KMS-11 (cell line): ENCODE measurements around the gene B3GNT7.
A peak's percentile ranks its signal among the peaks of the same experiment; 100 is the strongest.
"Not testable (repeated sequence)": the region's sequence is repeated elsewhere in the genome, so short reads cannot be mapped to it uniquely, and the experiment has no call there.

ENCODE experiments used
- H2AFZ ChIP-seq: fragments of 200-600 bp; sonication (generic); 2 replicates; pipeline ENCODE4 v1.6.1; 2016; ENCODE audit warnings: antibody characterized with exemption, mixed run types, low read depth
- H3K27ac ChIP-seq: fragments of 200-600 bp; sonication (generic); 2 replicates; pipeline ENCODE4 v1.6.1; 2016; ENCODE audit warnings: mild to moderate bottlenecking, mixed run types
- H3K27me3 ChIP-seq: fragments of 200-600 bp; sonication (generic); 2 replicates; pipeline ENCODE4 v1.6.1; 2017; ENCODE audit warnings: mild to moderate bottlenecking, low read depth, mixed run types, moderate library complexity; ENCODE audit not compliant: insufficient read depth
- H3K36me3 ChIP-seq: fragments of 200-600 bp; sonication (generic); 2 replicates; pipeline ENCODE4 v1.6.1; 2017; ENCODE audit warnings: mild to moderate bottlenecking, mixed run types; ENCODE audit not compliant: insufficient read depth
- H3K4me1 ChIP-seq: fragments of 200-600 bp; sonication (generic); 2 replicates; pipeline ENCODE4 v1.6.1; 2016; ENCODE audit warnings: mild to moderate bottlenecking, low read depth, mixed run types; ENCODE audit not compliant: poor library complexity, severe bottlenecking
- H3K4me2 ChIP-seq: fragments of 200-600 bp; sonication (generic); 2 replicates; pipeline ENCODE4 v1.7.0; 2016; ENCODE audit warnings: mild to moderate bottlenecking, mixed run types
- H3K4me3 ChIP-seq: fragments of 200-600 bp; sonication (generic); IDR thresholded peaks from 2 replicates; pipeline ENCODE4 v1.6.1; 2017; ENCODE audit warnings: low read depth, low read length, mixed read lengths; ENCODE audit not compliant: insufficient read depth
- H3K79me2 ChIP-seq: fragments of 200-600 bp; sonication (generic); 2 replicates; pipeline ENCODE4 v1.6.1; 2016; ENCODE audit warnings: low read depth, mixed run types; ENCODE audit not compliant: insufficient read depth
- H3K9ac ChIP-seq: fragments of 200-600 bp; sonication (generic); 2 replicates; pipeline ENCODE4 v1.6.1; 2016; ENCODE audit warnings: mild to moderate bottlenecking, mixed run types
- H4K20me1 ChIP-seq: fragments of 200-600 bp; sonication (generic); 2 replicates; pipeline ENCODE4 v1.6.1; 2016; ENCODE audit warnings: mild to moderate bottlenecking, mixed run types; ENCODE audit not compliant: insufficient read depth
- TF ChIP-seq, protein P1 (sequence below): fragments of 200-600 bp; sonication (generic); conservative IDR thresholded peaks from 2 replicates; pipeline ENCODE4 v1.6.1; 2017; ENCODE audit warnings: low read depth, mild to moderate bottlenecking, antibody characterized with exemption, low read length, moderate library complexity, mixed read lengths

The B3GNT7 gene

DNA sequence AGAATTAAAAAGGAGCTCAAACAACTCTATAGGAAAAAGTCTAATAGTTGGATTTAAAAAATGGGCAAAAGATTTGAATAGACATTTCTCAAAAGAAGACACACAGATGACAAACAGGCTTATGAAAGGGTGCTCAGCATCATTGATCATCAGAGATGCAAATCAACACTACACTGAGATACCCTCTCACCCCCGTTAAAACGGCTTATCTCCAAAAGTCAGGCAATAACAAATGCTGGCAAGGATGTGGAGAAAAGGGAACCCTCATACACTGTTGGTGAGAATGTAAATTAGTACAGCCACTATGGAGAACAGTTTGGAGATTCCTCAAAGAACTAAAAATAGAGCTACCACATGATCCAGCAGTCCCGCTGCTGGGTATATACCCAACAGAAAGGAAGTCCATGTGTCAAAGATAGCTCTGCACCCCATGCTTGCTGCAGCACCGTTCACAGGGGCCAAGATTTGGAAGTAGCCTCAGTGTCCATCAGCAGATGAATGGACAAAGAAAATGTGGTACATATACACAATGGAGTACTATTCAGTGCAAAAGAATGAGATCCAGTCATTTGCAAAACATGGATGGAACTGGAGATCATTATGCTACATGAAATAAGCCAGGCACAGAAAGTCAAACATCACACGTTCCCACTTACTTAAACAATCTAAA is 46.7 kb upstream of the B3GNT7 start:
- Histone ChIP-seq H3K27me3 (no peaks in the 10 kb centered on the region; the same call in 1 of the 2 replicates), H3K4me3 (no peak overlapping the region), H2AFZ (no peak overlapping the region), H3K4me2 (no peak overlapping the region), H3K4me1 (no peaks in the 10 kb centered on the region), H3K36me3 (no peaks in the 10 kb centered on the region), H3K27ac (no peak overlapping the region), H3K9ac (no peak overlapping the region), H4K20me1 (no peaks in the 10 kb centered on the region), H3K79me2 (no peaks in the 10 kb centered on the region)
- TF ChIP-seq, protein P1, sequence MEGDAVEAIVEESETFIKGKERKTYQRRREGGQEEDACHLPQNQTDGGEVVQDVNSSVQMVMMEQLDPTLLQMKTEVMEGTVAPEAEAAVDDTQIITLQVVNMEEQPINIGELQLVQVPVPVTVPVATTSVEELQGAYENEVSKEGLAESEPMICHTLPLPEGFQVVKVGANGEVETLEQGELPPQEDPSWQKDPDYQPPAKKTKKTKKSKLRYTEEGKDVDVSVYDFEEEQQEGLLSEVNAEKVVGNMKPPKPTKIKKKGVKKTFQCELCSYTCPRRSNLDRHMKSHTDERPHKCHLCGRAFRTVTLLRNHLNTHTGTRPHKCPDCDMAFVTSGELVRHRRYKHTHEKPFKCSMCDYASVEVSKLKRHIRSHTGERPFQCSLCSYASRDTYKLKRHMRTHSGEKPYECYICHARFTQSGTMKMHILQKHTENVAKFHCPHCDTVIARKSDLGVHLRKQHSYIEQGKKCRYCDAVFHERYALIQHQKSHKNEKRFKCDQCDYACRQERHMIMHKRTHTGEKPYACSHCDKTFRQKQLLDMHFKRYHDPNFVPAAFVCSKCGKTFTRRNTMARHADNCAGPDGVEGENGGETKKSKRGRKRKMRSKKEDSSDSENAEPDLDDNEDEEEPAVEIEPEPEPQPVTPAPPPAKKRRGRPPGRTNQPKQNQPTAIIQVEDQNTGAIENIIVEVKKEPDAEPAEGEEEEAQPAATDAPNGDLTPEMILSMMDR, result no peak

GRCh38 chr2:231349374-231349735 is 46.2 kb upstream of the B3GNT7 start:
- not testable (repeated sequence) for H3K4me2 ChIP-seq, H2AFZ ChIP-seq, H3K4me3 ChIP-seq

DNA sequence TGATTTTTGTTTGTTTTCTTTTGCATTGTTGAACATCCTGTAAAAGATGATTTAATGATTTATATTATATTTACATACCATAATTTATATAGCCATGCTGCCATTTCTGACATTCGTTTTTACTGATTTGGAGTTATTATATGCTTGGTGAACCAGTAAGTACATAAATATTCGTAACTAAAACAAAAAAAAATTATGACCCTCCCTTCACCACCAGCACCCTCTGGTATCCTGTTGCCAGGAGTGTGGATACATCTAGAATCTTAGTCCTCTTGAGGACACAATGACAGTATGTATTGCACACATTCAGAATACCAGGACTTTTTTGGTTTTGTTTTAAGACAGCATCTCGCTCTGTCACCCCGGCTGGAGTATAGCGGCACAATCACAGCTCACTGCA is 43.9 kb upstream of the B3GNT7 start:
- H3K27ac ChIP-seq, result no peak overlapping the region
- H3K36me3 ChIP-seq, result no peaks in the 10 kb centered on the region
- no peak overlapping the region for H3K4me2 ChIP-seq
- no peaks in the 10 kb centered on the region for H3K27me3 ChIP-seq
- no peak overlapping the region for H3K4me3 ChIP-seq
- H3K9ac ChIP-seq, result no peak overlapping the region
- no peaks in the 10 kb centered on the region for H4K20me1 ChIP-seq
- H3K79me2 ChIP-seq, result no peaks in the 10 kb centered on the region
- no peak overlapping the region for H2AFZ ChIP-seq
- peaks cover 16% of the 10 kb centered on the region for H3K4me1 ChIP-seq
- TF ChIP-seq, protein P1, result no peak

More at GRCh38 chr2:231349374-231349735, 46.2 kb upstream of the B3GNT7 start:
- H3K27me3 ChIP-seq, H3K9ac ChIP-seq, H4K20me1 ChIP-seq, H3K79me2 ChIP-seq, H3K36me3 ChIP-seq, H3K27ac ChIP-seq, H3K4me1 ChIP-seq: not testable (repeated sequence)

DNA sequence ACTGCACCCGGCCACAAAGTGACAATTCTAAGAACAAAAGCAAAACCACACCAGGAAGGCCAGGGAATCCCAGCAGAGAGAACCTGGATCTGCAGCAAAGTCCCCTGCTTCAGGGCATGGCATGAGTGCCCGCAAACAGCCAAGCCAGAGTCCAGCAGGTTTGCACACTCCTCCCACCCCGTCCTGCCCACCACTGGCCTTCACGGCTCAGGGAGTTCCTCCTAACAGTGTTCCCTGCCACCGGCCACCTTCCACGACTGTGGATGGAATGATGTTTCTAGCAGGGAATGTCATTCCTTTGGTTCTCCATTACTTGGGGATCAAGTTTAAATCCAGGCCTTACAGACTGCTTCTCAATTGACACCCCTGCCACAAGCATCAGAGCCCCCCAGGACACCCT is 42.0 kb upstream of the B3GNT7 start:
- Histone ChIP-seq H2AFZ (no peak overlapping the region), H4K20me1 (no peaks in the 10 kb centered on the region), H3K4me3 (no peak overlapping the region), H3K4me2 (no peak overlapping the region), H3K36me3 (no peaks in the 10 kb centered on the region), H3K27me3 (no peaks in the 10 kb centered on the region), H3K9ac (no peak overlapping the region), H3K79me2 (no peaks in the 10 kb centered on the region), H3K4me1 (peaks cover 31% of the 10 kb centered on the region), H3K27ac (no peak overlapping the region)
- TF ChIP-seq, protein P1, result no peak

- H3K27ac ChIP-seq, result peak overlapping the region; percentile 96
Observed at GRCh38 chr2:231355508-231356465, 39.7 kb upstream of the B3GNT7 start.

More at GRCh38 chr2:231355508-231356465, 39.7 kb upstream of the B3GNT7 start:
- TF ChIP-seq, protein P1, result no peak
- Histone ChIP-seq H2AFZ (peak overlapping the region; percentile 76; the same call in 1 of the 2 replicates), H3K36me3 (no peaks in the 10 kb centered on the region), H3K4me1 (peaks cover 31% of the 10 kb centered on the region), H3K9ac (peak overlapping the region; percentile 61), H3K79me2 (no peaks in the 10 kb centered on the region), H3K4me2 (peak overlapping the region; percentile 31), H4K20me1 (no peaks in the 10 kb centered on the region), H3K4me3 (peak overlapping the region; percentile 4), H3K27me3 (no peaks in the 10 kb centered on the region)
